ENCODE results near the gene IL1RAPL1.

DNA sequence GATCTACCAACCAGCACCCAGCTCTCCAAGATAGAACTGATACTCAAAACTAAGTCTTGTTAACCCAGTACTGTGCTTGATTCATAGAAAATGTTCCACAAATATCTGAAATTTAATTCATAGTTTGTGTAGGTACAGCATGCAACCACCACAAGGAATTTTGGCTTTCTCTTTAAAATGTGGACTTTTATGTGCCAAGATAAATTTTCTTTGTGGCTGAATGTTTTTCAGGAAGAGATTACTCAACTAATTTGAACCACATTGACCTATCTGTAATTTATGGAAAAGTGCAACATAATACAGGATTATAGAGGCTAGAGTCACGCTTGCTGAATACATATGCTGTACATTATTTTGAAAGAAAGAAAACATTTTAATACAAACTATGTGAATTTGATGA lies 730.8 kb downstream of the IL1RAPL1 start:
- TF ChIP-seq, protein P1, sequence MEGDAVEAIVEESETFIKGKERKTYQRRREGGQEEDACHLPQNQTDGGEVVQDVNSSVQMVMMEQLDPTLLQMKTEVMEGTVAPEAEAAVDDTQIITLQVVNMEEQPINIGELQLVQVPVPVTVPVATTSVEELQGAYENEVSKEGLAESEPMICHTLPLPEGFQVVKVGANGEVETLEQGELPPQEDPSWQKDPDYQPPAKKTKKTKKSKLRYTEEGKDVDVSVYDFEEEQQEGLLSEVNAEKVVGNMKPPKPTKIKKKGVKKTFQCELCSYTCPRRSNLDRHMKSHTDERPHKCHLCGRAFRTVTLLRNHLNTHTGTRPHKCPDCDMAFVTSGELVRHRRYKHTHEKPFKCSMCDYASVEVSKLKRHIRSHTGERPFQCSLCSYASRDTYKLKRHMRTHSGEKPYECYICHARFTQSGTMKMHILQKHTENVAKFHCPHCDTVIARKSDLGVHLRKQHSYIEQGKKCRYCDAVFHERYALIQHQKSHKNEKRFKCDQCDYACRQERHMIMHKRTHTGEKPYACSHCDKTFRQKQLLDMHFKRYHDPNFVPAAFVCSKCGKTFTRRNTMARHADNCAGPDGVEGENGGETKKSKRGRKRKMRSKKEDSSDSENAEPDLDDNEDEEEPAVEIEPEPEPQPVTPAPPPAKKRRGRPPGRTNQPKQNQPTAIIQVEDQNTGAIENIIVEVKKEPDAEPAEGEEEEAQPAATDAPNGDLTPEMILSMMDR (conservative IDR thresholded peaks at IDR 0.05; ENCODE audit: low read depth in 2 of 2): no peak
- no peak for TF ChIP-seq EZH2phosphoT487 (IDR thresholded peaks at IDR 0.05; ENCODE audit: unreplicated experiment)
- TF ChIP-seq, protein P2, sequence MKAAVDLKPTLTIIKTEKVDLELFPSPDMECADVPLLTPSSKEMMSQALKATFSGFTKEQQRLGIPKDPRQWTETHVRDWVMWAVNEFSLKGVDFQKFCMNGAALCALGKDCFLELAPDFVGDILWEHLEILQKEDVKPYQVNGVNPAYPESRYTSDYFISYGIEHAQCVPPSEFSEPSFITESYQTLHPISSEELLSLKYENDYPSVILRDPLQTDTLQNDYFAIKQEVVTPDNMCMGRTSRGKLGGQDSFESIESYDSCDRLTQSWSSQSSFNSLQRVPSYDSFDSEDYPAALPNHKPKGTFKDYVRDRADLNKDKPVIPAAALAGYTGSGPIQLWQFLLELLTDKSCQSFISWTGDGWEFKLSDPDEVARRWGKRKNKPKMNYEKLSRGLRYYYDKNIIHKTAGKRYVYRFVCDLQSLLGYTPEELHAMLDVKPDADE (IDR thresholded peaks at IDR 0.05): no peak

All from GM23338 (cell line).